BE2C (cell line): ENCODE results near the gene CPXM2.

Experiments used
- DNase-seq: peaks from one replicate; pipeline ENCODE4 v3.0.0-alpha.2; 2020
- H3K27me3 ChIP-seq: fragments of 250-450 bp; sonication (Bioruptor Pico); 2 replicates; pipeline ENCODE4 v1.5.1; 2020; ENCODE audit warnings: mild to moderate bottlenecking
- H3K36me3 ChIP-seq: fragments of 250-450 bp; sonication (Bioruptor Pico); 2 replicates; pipeline ENCODE4 v1.5.1; 2020; ENCODE audit warnings: mild to moderate bottlenecking
- H3K4me1 ChIP-seq: fragments of 250-450 bp; sonication (Bioruptor Pico); 2 replicates; pipeline ENCODE4 v1.5.1; 2020
- H3K4me3 ChIP-seq: 2 replicates; pipeline ENCODE4 v1.5.1; 2011; ENCODE audit warnings: low read depth, low read length
- H3K9me3 ChIP-seq: fragments of 250-450 bp; sonication (Bioruptor Pico); 2 replicates; pipeline ENCODE4 v1.5.1; 2020
- TF ChIP-seq, protein P1 (sequence below): IDR thresholded peaks from 2 replicates; pipeline ENCODE4 v1.5.1; 2012; ENCODE audit warnings: mild to moderate bottlenecking, low read depth, low read length

CPXM2 gene

GRCh38 chr10:123759041-123759440 is 132.6 kb downstream of the CPXM2 start:
- Histone ChIP-seq H3K27me3 (no peaks in the 10 kb centered on the region; the same call in 1 of the 2 replicates), H3K4me1 (no peaks in the 10 kb centered on the region), H3K9me3 (no peaks in the 10 kb centered on the region), H3K36me3 (no peaks in the 10 kb centered on the region), H3K4me3 (no peak overlapping the region)
- TF ChIP-seq, protein P1, sequence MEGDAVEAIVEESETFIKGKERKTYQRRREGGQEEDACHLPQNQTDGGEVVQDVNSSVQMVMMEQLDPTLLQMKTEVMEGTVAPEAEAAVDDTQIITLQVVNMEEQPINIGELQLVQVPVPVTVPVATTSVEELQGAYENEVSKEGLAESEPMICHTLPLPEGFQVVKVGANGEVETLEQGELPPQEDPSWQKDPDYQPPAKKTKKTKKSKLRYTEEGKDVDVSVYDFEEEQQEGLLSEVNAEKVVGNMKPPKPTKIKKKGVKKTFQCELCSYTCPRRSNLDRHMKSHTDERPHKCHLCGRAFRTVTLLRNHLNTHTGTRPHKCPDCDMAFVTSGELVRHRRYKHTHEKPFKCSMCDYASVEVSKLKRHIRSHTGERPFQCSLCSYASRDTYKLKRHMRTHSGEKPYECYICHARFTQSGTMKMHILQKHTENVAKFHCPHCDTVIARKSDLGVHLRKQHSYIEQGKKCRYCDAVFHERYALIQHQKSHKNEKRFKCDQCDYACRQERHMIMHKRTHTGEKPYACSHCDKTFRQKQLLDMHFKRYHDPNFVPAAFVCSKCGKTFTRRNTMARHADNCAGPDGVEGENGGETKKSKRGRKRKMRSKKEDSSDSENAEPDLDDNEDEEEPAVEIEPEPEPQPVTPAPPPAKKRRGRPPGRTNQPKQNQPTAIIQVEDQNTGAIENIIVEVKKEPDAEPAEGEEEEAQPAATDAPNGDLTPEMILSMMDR, result no peak
- no peak for DNase-seq

- Histone ChIP-seq H3K4me1 (no peaks in the 10 kb centered on the region), H3K4me3 (no peak overlapping the region), H3K9me3 (no peaks in the 10 kb centered on the region), H3K27me3 (no peaks in the 10 kb centered on the region; the same call in 1 of the 2 replicates), H3K36me3 (no peaks in the 10 kb centered on the region)
- no peak for DNase-seq
- TF ChIP-seq, protein P1, result no peak
These were observed 133.8 kb downstream of the CPXM2 start for GRCh38 chr10:123757853-123758252.

GRCh38 chr10:123755061-123755460 is 136.5 kb downstream of the CPXM2 start:
- Histone ChIP-seq H3K9me3 (no peaks in the 10 kb centered on the region), H3K36me3 (no peaks in the 10 kb centered on the region), H3K4me3 (no peak overlapping the region), H3K27me3 (no peaks in the 10 kb centered on the region), H3K4me1 (no peaks in the 10 kb centered on the region)
- TF ChIP-seq, protein P1, result no peak
- DNase-seq, result no peak

GRCh38 chr10:123754123-123754522 is 137.5 kb downstream of the CPXM2 start:
- H3K36me3 ChIP-seq, result no peaks in the 10 kb centered on the region
- no peak for DNase-seq
- H3K9me3 ChIP-seq, result no peaks in the 10 kb centered on the region
- no peaks in the 10 kb centered on the region for H3K4me1 ChIP-seq
- H3K27me3 ChIP-seq, result no peaks in the 10 kb centered on the region
- no peak overlapping the region for H3K4me3 ChIP-seq
- TF ChIP-seq, protein P1, result no peak

- TF ChIP-seq, protein P1, result no peak
- H3K9me3 ChIP-seq, result no peaks in the 10 kb centered on the region
- H3K27me3 ChIP-seq, result no peaks in the 10 kb centered on the region
- H3K4me1 ChIP-seq, result no peaks in the 10 kb centered on the region
- DNase-seq, result no peak
- H3K36me3 ChIP-seq, result no peaks in the 10 kb centered on the region
- H3K4me3 ChIP-seq, result no peak overlapping the region
These were observed 140.1 kb downstream of the CPXM2 start for GRCh38 chr10:123751342-123752134.

- DNase-seq, result no peak
- Histone ChIP-seq H3K36me3 (no peaks in the 10 kb centered on the region), H3K9me3 (no peaks in the 10 kb centered on the region), H3K27me3 (no peaks in the 10 kb centered on the region), H3K4me3 (no peak overlapping the region), H3K4me1 (no peaks in the 10 kb centered on the region)
- TF ChIP-seq, protein P1, result no peak
These were observed 140.7 kb downstream of the CPXM2 start for GRCh38 chr10:123750901-123751300.
